Effector memory CD8-positive, alpha-beta T cell (primary cell): ENCODE measurements around the gene SHLD1.
"Not testable (repeated sequence)": the region's sequence is repeated elsewhere in the genome, so short reads cannot be mapped to it uniquely, and the experiment has no call there.

ENCODE experiments used
- ATAC-seq: fragments of 150-1000 bp; cut with Tn5 transposase; replicated peaks from 2 replicates; pipeline ENCODE4 v1.10.0; 2021; ENCODE audit warnings: mild to moderate bottlenecking, moderate library complexity
- DNase-seq, 3 experiments: peaks; one replicate each; pipeline ENCODE4 v3.0.0; 2021
- H3K27ac Mint-ChIP-seq, 2 donors: one replicate each; pipeline ENCODE4 v1.8.0; 2022; ENCODE audit warnings: mild to moderate bottlenecking in 2 of 2, mixed read lengths in 2 of 2, moderate library complexity in 2 of 2
- H3K27me3 Mint-ChIP-seq, 2 donors: one replicate each; pipeline ENCODE4 v1.8.0; 2022; ENCODE audit warnings: mixed read lengths in 2 of 2
- H3K36me3 Mint-ChIP-seq: one replicate; pipeline ENCODE4 v1.8.0; 2022; ENCODE audit warnings: mild to moderate bottlenecking, moderate library complexity, mixed read lengths; ENCODE audit not compliant: insufficient read depth
- H3K4me1 Mint-ChIP-seq, 2 donors: one replicate each; pipeline ENCODE4 v1.8.0; 2022; ENCODE audit warnings: low read depth in 2 of 2, mixed read lengths in 2 of 2
- H3K4me3 Mint-ChIP-seq, 2 donors: one replicate each; pipeline ENCODE4 v1.8.0; 2022; ENCODE audit warnings: mild to moderate bottlenecking in 2 of 2, mixed read lengths in 2 of 2, moderate library complexity in 2 of 2
- H3K9me3 Mint-ChIP-seq, 2 donors: one replicate each; pipeline ENCODE4 v1.8.0; 2022; ENCODE audit warnings: mixed read lengths in 2 of 2

Gene SHLD1

DNA sequence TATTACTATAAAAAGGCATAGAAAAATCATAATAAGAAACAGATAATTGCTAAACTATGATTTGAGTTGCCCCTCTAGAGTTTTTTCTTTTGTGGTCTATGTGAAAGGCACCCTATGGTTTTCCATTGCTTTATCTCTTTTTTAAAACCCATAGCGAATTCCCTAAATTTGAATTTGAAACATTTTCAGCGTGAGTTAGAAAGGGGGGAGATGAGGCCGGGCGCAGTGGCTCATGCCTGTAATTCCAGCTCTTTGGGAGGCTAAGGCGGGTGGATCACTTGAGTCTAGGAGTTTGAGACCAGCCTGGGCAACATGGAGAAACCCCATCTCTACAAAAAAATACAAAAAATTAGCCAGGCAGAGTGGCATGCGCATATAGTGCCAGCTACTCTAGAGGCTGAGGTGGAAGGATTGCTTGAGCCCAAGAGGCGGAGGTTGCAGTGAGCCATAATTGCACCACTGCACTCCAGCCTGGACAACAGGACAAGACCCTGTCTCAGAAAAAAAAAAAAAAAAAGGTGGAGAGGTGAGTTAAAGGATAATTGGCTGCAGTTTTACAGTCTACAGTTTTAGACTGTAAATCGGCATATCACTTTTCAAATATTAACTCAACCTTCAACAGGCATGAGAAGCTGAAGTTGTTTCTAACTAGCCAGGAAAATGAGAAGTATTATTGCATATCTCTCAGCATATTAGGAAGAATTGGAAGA lies 46.3 kb downstream of the SHLD1 start:
- DNase-seq: no peak
- peaks cover 2% of the 10 kb centered on the region for H3K36me3 Mint-ChIP-seq
- no peaks in the 10 kb centered on the region for H3K27me3 Mint-ChIP-seq
- no peak overlapping the region for H3K4me3 Mint-ChIP-seq
- peaks cover 4 to 5% of the 10 kb centered on the region in 2 donors for H3K4me1 Mint-ChIP-seq
- peak overlapping the region in 1 of 2 donors; percentile 74 for H3K27ac Mint-ChIP-seq
- ATAC-seq: no peak
- H3K9me3 Mint-ChIP-seq: no peaks in the 10 kb centered on the region

DNA sequence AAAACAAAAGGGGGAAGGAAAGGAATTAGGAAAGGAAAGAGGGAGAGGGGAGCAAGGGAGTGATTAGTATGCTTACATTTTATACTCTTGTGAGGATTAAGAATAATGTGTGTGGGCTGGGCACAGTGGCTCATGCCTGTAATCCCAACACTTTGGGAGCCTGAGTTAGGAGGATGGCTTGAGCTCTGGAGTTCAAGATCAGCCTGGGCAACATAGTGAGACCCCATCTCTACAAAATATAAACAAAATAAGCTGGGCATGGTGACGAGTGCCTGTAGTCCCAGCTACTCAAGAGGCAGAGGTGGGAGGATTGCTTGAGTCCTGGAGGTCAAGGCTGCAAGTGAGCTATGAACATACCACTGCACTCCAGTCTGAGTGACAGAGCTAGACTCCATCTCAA lies 47.0 kb downstream of the SHLD1 start:
- Mint-ChIP-seq H3K4me1 (peaks cover 5 to 6% of the 10 kb centered on the region in 2 donors), H3K36me3 (peaks cover 4% of the 10 kb centered on the region), H3K27me3 (no peaks in the 10 kb centered on the region), H3K4me3 (no peak overlapping the region), H3K9me3 (no peaks in the 10 kb centered on the region), H3K27ac (peak overlapping the region in 1 of 2 donors; percentile 74)
- DNase-seq: no peak
- ATAC-seq: no peak

DNA sequence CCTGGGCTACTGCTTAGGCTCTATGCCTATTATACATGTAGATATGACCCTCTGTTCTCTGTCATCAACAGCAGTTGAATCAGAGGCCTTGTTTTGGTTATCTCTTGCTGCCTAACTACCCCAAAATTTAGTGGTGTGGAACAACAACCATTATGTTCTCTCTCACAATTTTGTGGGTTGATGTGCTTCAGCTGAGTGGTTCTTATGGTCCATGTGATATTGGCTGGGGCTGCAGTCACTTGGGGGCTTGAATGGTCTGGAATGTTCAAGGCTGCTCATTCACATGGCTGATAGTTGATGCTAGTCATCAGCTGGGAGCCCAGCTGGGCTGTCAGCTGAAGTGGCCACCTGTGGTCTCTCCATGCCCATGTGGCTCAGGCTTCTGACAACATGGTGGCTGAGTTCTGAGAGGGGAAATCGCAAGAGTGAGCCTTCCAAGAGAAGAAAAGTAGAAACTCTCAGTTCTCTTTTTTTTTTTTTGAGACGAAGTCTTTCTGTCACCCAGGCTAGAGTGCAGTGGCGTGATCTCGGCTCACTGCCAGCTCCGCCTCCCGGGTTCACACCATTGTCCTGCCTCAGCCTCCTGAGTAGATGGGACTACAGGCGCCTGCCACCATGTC lies 47.8 kb downstream of the SHLD1 start:
- no peak overlapping the region for H3K4me3 Mint-ChIP-seq
- peak overlapping the region in 1 of 2 donors; percentile 56 for H3K27ac Mint-ChIP-seq
- H3K27me3 Mint-ChIP-seq: no peaks in the 10 kb centered on the region
- H3K9me3 Mint-ChIP-seq: no peaks in the 10 kb centered on the region
- H3K36me3 Mint-ChIP-seq: peaks cover 2% of the 10 kb centered on the region
- ATAC-seq (peak; percentile 35), DNase-seq (no peak)
- peaks cover 5 to 14% of the 10 kb centered on the region in 2 donors for H3K4me1 Mint-ChIP-seq

DNA sequence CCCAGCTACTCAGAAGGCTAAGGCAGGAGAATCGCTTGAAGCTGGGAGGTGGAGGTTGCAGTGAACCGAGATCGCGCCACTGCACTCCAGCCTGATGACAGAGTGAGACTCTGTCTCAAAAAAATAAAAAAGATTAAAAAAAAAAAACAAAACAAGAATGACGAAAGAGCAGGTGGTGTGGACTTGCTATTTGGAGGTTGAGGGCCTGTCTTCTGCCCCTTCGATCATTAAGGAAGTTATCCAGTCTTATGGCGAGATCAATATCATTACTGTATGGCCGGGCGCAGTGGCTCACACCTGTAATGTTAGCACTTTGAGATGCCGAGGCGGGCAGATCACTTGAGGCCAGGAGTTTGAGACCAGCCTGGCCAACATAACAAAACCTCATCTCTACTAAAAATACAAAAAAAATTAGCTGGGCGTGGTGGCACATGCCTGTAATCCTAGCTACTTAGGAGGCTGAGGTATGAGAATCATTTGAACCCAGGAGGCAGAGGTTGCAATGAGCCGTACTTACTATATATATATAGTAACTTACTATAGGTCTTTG lies 53.6 kb downstream of the SHLD1 start:
- ATAC-seq, DNase-seq, H3K27me3 Mint-ChIP-seq, H3K36me3 Mint-ChIP-seq, H3K9me3 Mint-ChIP-seq: not testable (repeated sequence)
- Mint-ChIP-seq H3K27ac (peak overlapping the region; percentile 52 to 80), H3K4me3 (peak overlapping the region in 1 of 2 donors; percentile 37), H3K4me1 (peaks cover 6 to 33% of the 10 kb centered on the region in 2 donors)

DNA sequence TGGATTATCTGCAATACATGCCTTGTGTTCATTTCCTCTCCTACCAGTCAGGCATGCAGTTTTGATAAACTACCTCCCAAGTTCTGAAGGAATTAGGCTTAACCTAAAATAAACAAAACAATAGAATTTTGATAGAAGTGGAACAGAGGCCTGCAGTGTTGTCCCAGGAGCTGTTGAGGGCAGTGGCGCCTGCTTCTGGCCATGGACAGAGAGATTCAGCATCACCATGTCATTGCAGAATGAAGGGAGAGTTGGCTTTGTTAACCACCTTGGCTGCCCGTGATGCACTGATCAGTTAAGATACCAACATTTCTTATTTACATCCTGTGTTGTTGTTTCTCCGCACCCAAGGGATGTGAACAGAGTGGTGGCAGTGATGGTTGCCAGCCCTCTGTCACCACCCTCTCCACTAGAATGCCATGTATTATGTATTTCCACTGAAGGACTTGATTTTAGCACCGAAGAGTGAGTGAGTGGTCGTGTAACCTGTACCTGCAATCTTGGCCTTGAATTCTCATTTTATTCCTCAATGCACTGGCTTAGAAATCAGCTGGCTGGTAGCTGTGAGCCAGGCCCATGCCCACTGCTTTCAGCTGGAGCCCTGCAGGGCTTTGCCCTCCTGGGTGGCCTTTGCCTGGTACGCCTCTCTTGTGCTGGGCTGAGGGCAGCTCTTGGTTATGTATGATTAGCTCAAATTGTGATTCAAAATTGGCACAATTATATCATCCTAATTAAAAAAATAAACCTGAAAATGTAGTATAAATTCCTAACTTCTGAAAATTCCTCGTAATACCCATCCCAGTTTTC lies 56.5 kb downstream of the SHLD1 start:
- no peaks in the 10 kb centered on the region for H3K27me3 Mint-ChIP-seq
- peaks cover 5% of the 10 kb centered on the region for H3K36me3 Mint-ChIP-seq
- H3K4me1 Mint-ChIP-seq: peaks cover 5 to 33% of the 10 kb centered on the region in 2 donors
- H3K4me3 Mint-ChIP-seq: no peak overlapping the region
- ATAC-seq (no peak), DNase-seq (no peak)
- H3K27ac Mint-ChIP-seq: peak overlapping the region in 1 of 2 donors; percentile 16
- H3K9me3 Mint-ChIP-seq: no peaks in the 10 kb centered on the region

DNA sequence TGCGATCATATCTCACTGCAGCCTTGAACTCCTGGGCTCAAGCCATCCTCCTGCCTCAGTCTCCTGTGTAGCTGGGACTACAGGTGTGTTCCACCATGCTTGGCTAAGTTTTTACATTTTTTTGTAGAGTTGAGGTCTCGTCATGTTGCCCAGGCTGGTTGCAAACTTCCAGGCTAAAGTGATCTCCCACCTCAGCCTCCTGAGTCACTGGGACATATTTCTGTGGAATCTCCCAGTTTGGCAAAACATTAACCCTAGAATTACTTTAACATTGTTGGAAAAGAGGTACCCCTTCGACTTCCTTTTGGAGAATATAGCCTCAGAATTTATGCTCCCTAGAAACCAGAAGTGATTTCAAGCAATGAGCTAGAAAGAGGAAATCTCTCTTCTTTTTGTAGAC lies 57.2 kb downstream of the SHLD1 start:
- ATAC-seq (no peak), DNase-seq (no peak)
- H3K4me1 Mint-ChIP-seq: peaks cover 5 to 29% of the 10 kb centered on the region in 2 donors
- H3K27me3 Mint-ChIP-seq: no peaks in the 10 kb centered on the region
- H3K27ac Mint-ChIP-seq: no peak overlapping the region
- H3K4me3 Mint-ChIP-seq: no peak overlapping the region
- no peaks in the 10 kb centered on the region for H3K9me3 Mint-ChIP-seq
- H3K36me3 Mint-ChIP-seq: peaks cover 2% of the 10 kb centered on the region

DNA sequence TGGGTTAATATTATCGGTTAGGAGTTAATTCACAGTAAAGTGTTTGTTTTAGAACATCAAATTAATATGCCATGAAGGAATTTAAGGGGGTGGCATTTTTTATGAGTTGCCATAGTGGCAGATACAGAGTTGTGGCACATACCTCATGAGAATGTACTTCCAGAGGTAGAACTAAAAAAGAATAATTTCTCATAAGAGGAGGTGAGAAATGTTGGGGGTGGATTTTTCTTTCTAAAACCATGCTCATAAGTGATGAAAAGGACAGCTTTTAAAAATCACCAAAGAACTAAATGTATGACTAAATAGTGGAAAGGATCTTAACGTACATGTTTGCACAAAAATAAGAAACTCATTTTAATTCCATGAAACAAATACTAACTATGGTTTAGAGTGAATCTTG lies 58.7 kb downstream of the SHLD1 start:
- H3K9me3 Mint-ChIP-seq: no peaks in the 10 kb centered on the region
- DNase-seq: no peak
- H3K27ac Mint-ChIP-seq: no peak overlapping the region
- no peaks in the 10 kb centered on the region for H3K27me3 Mint-ChIP-seq
- peaks cover 5 to 22% of the 10 kb centered on the region in 2 donors for H3K4me1 Mint-ChIP-seq
- peaks cover 2% of the 10 kb centered on the region for H3K36me3 Mint-ChIP-seq
- H3K4me3 Mint-ChIP-seq: no peak overlapping the region
- no peak for ATAC-seq

DNA sequence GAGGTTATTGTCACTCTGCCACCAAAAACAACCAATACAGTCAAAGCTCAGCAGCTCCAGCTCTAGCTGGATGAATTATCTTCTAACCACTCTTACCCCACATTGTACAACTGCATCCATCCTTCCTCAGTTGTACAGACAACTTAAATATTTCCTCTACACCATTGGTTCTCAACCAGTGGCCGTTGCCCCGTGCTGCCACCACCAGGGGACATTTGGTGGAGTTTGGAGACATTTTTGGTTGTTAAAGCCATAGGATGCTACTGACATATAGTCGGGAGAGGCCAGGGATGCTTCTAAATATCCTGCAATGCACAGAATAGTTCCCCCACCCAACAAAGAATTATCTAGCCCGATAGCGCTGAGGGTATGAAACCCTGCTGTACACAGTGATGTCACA lies 59.3 kb downstream of the SHLD1 start:
- peaks cover 2% of the 10 kb centered on the region for H3K36me3 Mint-ChIP-seq
- ATAC-seq (no peak), DNase-seq (no peak)
- no peaks in the 10 kb centered on the region for H3K27me3 Mint-ChIP-seq
- no peaks in the 10 kb centered on the region for H3K9me3 Mint-ChIP-seq
- no peak overlapping the region for H3K4me3 Mint-ChIP-seq
- no peak overlapping the region for H3K27ac Mint-ChIP-seq
- H3K4me1 Mint-ChIP-seq: peaks cover 5 to 22% of the 10 kb centered on the region in 2 donors

DNA sequence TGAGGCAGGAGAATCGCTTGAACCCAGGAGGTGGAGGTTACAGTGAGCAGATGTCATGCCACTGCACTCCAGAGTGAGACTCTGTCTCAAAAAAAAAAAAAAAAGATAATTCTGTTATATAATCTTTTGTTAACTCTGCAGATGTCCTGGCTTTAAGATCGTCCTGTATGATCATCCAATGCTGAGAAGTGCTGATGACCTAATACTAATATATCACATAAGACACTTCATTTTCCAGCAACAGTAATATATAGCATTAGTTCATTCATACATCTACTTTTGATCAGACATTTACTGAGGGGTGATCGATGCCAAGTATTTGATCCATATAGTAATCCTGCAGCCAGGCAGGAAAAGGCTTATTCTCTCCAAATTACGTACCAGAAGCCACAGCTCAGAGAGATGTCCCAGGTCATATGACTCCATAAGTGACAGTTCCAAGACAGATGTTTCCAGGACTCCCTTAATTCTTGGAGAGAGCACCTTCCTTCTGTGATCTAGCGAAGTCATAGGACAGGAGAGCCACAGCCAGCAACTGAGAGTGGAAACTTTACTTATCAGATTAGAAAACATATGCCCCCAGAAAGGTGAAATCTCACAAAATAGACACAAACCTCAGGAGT lies 60.7 kb downstream of the SHLD1 start:
- Mint-ChIP-seq H3K4me3 (no peak overlapping the region), H3K4me1 (peaks cover 5 to 14% of the 10 kb centered on the region in 2 donors), H3K27me3 (no peaks in the 10 kb centered on the region), H3K9me3 (no peaks in the 10 kb centered on the region), H3K27ac (peak overlapping the region in 1 of 2 donors; percentile 56), H3K36me3 (peaks cover 2% of the 10 kb centered on the region)
- ATAC-seq (no peak), DNase-seq (no peak)

DNA sequence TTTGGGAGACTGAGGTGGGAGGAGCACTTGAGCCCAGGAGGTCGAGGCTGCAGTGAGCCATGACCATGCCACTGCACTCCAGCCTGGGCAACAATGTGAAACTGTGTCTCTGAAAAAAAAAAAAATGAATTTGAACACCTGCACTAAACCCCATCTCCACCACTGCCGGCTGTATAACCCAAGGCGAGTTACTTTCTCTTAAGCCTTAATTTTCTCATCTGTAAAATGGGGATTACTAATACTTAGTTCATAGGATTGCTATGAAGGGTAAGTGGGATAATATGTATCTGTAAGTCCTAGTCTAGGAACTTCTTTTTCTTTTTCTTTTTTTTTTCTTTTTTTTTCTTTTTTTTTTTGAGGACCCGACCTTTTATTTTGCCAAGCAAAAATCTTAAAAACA lies 61.5 kb downstream of the SHLD1 start:
- Mint-ChIP-seq H3K4me3 (no peak overlapping the region), H3K27ac (no peak overlapping the region), H3K4me1 (peaks cover 1 to 7% of the 10 kb centered on the region in 2 donors), H3K27me3 (no peaks in the 10 kb centered on the region), H3K9me3 (no peaks in the 10 kb centered on the region), H3K36me3 (peaks cover 2% of the 10 kb centered on the region)
- ATAC-seq (no peak), DNase-seq (no peak)

DNA sequence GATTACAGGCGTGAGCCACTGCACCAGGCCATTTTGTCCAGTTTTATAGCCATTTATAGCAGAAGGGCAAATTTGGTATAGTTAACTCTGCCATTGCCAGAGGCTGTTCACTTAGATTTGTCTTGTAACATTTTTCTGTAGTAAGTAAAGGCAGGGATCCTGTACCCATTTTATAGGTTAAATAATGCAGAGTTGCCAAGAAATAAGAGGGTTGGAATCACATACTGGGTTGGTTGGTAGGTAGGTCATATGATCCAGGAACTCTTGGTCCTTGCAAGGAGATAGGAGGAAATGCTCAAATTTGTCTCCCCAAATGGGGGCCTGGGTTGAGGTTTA lies 68.1 kb downstream of the SHLD1 start:
- DNase-seq (no peak), ATAC-seq (no peak)
- Mint-ChIP-seq H3K27me3 (no peaks in the 10 kb centered on the region), H3K4me1 (peaks cover 8 to 12% of the 10 kb centered on the region in 2 donors), H3K27ac (peak overlapping the region; percentile 44 to 71), H3K36me3 (no peaks in the 10 kb centered on the region), H3K4me3 (no peak overlapping the region), H3K9me3 (no peaks in the 10 kb centered on the region)

DNA sequence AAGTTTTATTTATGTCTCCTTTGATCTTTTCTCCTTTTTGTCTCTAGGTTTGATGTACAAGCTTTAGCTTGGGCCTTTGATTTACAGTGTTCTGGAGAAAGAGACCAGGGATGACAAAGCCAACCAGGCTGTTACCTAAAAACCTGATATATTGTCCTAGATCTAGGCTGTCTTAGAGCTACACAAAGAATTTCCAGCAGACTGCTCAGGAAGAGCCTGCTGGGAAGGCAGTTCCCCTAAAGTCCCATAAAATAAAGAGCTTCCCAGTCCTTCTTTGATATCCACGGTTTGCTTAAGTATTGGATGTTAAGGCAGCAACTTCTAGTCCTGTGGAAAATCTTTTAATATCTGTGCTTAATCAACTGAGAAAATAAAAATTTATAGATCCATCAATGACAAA lies 70.5 kb downstream of the SHLD1 start:
- Mint-ChIP-seq H3K27ac (peak overlapping the region in 1 of 2 donors; percentile 4), H3K9me3 (no peaks in the 10 kb centered on the region), H3K27me3 (no peaks in the 10 kb centered on the region), H3K4me1 (peaks cover 10 to 19% of the 10 kb centered on the region in 2 donors), H3K36me3 (peaks cover 3% of the 10 kb centered on the region), H3K4me3 (no peak overlapping the region)
- ATAC-seq (no peak), DNase-seq (no peak)

DNA sequence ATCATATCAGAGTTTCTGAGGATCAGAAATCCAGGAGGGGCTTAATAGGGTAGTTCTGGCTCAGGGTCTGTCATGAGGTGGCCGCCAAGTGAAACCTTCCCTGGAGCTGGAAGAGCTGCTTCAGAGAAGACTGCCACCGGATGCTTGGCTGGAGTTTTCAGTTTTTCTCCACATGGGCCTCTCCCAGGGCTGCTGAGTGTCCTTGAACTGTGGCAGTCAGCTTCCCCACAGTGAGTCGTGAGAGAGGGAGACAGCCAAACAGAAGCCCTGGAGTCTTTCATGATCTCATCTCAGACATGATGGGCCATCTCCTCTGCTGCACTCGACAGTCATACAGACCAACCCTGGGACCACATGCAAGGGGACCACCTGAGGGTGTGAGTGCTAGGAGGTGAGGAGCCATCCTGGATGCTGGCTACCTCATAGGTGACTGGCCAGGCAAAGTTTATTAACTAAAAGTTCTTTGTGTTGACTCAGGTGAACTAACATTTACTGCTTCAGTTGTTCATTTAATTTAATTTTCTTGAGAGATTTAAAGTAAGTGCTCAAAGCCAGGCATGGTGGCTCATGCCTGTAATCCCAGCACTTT lies 71.5 kb downstream of the SHLD1 start:
- Mint-ChIP-seq H3K4me1 (peaks cover 11 to 19% of the 10 kb centered on the region in 2 donors), H3K27ac (no peak overlapping the region), H3K27me3 (no peaks in the 10 kb centered on the region), H3K36me3 (peaks cover 3% of the 10 kb centered on the region), H3K9me3 (no peaks in the 10 kb centered on the region), H3K4me3 (no peak overlapping the region)
- DNase-seq (no peak), ATAC-seq (no peak)
